GM23248 (cell line): ENCODE measurements around the gene KCTD8. TPM values are rescaled to one million over a fixed set of nuclear protein-coding genes. Genes with fewer than 3 reads are reported as not detected.

Experiments used
- DNase-seq: peaks from one replicate; pipeline ENCODE4 v3.0.0-alpha.2; 2015
- H2AFZ ChIP-seq: fragments of 200-600 bp; sonication (generic); 2 replicates; pipeline ENCODE4 v1.6.1; 2016; ENCODE audit warnings: antibody characterized with exemption
- H3F3A ChIP-seq: fragments of 200-600 bp; sonication (generic); 2 replicates; pipeline ENCODE4 v1.6.1; 2016; ENCODE audit warnings: mild to moderate bottlenecking, antibody characterized with exemption, mixed run types; ENCODE audit not compliant: insufficient read depth
- H3K27ac ChIP-seq: fragments of 200-600 bp; sonication (generic); 2 replicates; pipeline ENCODE4 v1.5.1; 2016; ENCODE audit warnings: mild to moderate bottlenecking
- H3K27me3 ChIP-seq: fragments of 200-600 bp; sonication (generic); replicated peaks from 2 replicates; pipeline ENCODE4 v1.6.1; 2016; ENCODE audit warnings: mild to moderate bottlenecking; ENCODE audit not compliant: insufficient read depth
- H3K36me3 ChIP-seq: fragments of 200-600 bp; sonication (generic); 2 replicates; pipeline ENCODE4 v1.6.1; 2016; ENCODE audit warnings: low read depth, mild to moderate bottlenecking
- H3K4me1 ChIP-seq: fragments of 200-600 bp; sonication (generic); 2 replicates; pipeline ENCODE4 v1.6.1; 2016; ENCODE audit warnings: mild to moderate bottlenecking; ENCODE audit not compliant: insufficient read depth
- H3K4me2 ChIP-seq: fragments of 200-600 bp; sonication (generic); one replicate; pipeline ENCODE4 v1.6.1; 2016; ENCODE audit warnings: mild to moderate bottlenecking; ENCODE audit not compliant: unreplicated experiment
- H3K4me3 ChIP-seq: fragments of 200-600 bp; sonication (generic); 2 replicates; pipeline ENCODE4 v1.5.1; 2016; ENCODE audit warnings: mild to moderate bottlenecking
- H3K79me2 ChIP-seq: fragments of 200-600 bp; sonication (generic); 2 replicates; pipeline ENCODE4 v1.6.1; 2016; ENCODE audit warnings: mild to moderate bottlenecking; ENCODE audit not compliant: insufficient read depth
- H3K9ac ChIP-seq: fragments of 200-600 bp; sonication (generic); 2 replicates; pipeline ENCODE4 v1.6.1; 2016; ENCODE audit warnings: mild to moderate bottlenecking
- H3K9me2 ChIP-seq: fragments of 200-600 bp; sonication (generic); 2 replicates; pipeline ENCODE4 v1.6.1; 2016; ENCODE audit warnings: mixed run types, mild to moderate bottlenecking, moderate library complexity; ENCODE audit not compliant: insufficient read depth
- H3K9me3 ChIP-seq: fragments of 200-600 bp; sonication (generic); one replicate; pipeline ENCODE4 v1.6.1; 2017; ENCODE audit warnings: low read depth
- H4K20me1 ChIP-seq: fragments of 200-600 bp; sonication (generic); 2 replicates; pipeline ENCODE4 v1.6.0; 2016; ENCODE audit not compliant: insufficient read depth
- EZH2 ChIP-seq: fragments of 200-600 bp; sonication (generic); IDR thresholded peaks from 2 replicates; pipeline ENCODE4 v1.6.1; 2018; ENCODE audit warnings: antibody characterized with exemption, mild to moderate bottlenecking; ENCODE audit not compliant: insufficient read depth, poor library complexity, severe bottlenecking
- EZH2phosphoT487 ChIP-seq: fragments of 200-600 bp; sonication (generic); IDR thresholded peaks from 2 replicates; pipeline ENCODE4 v1.6.1; 2018; ENCODE audit warnings: antibody characterized with exemption, moderate library complexity, mild to moderate bottlenecking, low read depth; ENCODE audit not compliant: insufficient read depth
- WGBS, 2 experiments: methylation state at CpG; one replicate each; pipeline ENCODE4 v1.1.6; 2015 to 2017; ENCODE audit warnings: low lambda C conversion rate in 2 of 2, low coverage in 1 of 2; ENCODE audit errors: missing lambda C conversion rate in 2 of 2; 5-methylcytosine and 5-hydroxymethylcytosine counted together
- in situ Hi-C: fragments of 300-500 bp; cut with MboI; formaldehyde crosslinking; loops from 2 replicates; pipeline ENCODE4 v1.15.0; 2020
- polyA plus RNA-seq: library from polyadenylated mRNA; unstranded; fragments of >200 nt; fragmentation: Nextera tagmentation; extraction: Ambion mirVana; gene quantifications from 2 replicates; pipeline ENCODE4 v1.2.1, GENCODE V29; 2016
- total RNA-seq: library from RNA; depleted of rRNA; stranded (reverse); fragments of >200 nt; shearing (Covaris generic); gene quantifications from 2 replicates; pipeline ENCODE4 v1.2.3, GENCODE V29; 2014

Gene KCTD8
- total and polyA plus RNA-seq, 2 experiments from 2014 or later, result not detected

DNA sequence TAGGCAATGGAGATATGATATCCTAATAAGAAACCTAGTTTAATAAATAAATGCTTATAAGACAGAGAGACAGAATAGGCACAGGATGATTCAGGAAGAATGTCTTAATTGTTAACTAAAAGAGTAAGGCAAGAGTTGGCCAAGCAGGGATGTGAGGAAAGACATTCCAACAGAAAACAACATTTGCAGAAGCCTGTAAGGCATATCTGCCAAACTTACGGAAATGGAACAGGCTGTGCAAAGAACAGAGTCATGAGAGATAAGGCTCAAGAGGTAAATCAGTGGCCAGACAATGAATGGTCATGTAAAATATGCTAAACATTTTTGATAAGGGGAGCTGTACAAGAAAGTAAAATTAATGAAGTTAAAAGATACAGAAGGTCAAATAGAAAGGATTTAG lies 134.9 kb downstream of the KCTD8 start:
- TF ChIP-seq EZH2 (no peak), EZH2phosphoT487 (no peak)
- Histone ChIP-seq H3K4me2 (no peak overlapping the region), H3K4me1 (no peaks in the 10 kb centered on the region), H3F3A (no peaks in the 10 kb centered on the region), H3K9me3 (no peaks in the 10 kb centered on the region), H3K9ac (no peak overlapping the region), H3K79me2 (no peaks in the 10 kb centered on the region), H3K9me2 (no peaks in the 10 kb centered on the region), H3K27ac (no peak overlapping the region), H3K27me3 (no peaks in the 10 kb centered on the region), H4K20me1 (no peaks in the 10 kb centered on the region), H2AFZ (no peak overlapping the region), H3K36me3 (no peaks in the 10 kb centered on the region), H3K4me3 (no peak overlapping the region)
- 39 to 63% methylated on average over 1 of the region's 1 CpG for WGBS, 2 experiments
- in situ Hi-C loops, result no loop called here
- DNase-seq, result no peak

DNA sequence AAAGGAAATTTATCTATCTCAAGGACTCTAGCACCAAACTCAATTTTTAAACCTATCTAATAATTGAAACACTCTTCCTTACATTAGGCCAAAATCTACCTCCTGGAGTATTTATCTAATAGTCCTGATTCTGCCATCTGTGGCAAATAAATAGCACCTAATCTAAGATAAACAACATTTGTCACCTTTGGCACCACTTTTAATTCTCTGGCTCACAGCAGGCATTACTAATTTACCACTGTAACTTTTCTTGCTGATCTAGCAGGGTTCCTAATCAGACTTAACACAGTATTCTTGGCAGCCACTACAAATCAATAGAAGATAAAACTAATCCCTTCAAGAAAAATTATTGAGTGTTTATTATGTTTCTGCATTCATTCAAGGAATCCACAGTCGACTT lies 161.1 kb downstream of the KCTD8 start:
- Histone ChIP-seq H2AFZ (no peak overlapping the region), H4K20me1 (no peaks in the 10 kb centered on the region), H3K79me2 (no peaks in the 10 kb centered on the region), H3K9ac (no peak overlapping the region), H3K4me3 (no peak overlapping the region), H3K36me3 (no peaks in the 10 kb centered on the region), H3K27me3 (no peaks in the 10 kb centered on the region), H3K9me2 (no peaks in the 10 kb centered on the region), H3F3A (no peaks in the 10 kb centered on the region), H3K9me3 (no peaks in the 10 kb centered on the region), H3K27ac (no peak overlapping the region), H3K4me1 (no peaks in the 10 kb centered on the region), H3K4me2 (no peak overlapping the region)
- in situ Hi-C loops, result no loop called here
- DNase-seq, result no peak
- 0% methylated on average over 1 of the region's 1 CpG for WGBS, 2 experiments
- no peak for TF ChIP-seq EZH2

DNA sequence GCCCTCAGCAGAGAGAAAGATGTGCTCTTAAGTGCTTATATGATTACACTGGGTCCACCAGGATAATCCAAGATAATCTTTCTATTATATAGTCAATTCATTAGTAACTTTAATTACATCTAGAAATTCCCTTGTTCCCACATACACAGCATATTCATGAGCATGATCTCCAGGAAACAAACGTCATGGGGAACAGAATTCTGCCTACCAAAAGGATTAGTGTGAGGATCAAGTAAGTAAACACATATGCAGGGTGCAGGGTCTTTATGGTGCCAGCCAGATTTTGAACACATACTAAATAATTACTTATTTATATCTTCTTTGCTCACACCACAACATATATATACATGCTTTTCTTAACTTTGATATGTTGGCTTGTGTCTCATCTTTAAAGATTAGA lies 169.1 kb downstream of the KCTD8 start:
- TF ChIP-seq EZH2phosphoT487, result no peak
- no peak for TF ChIP-seq EZH2
- Histone ChIP-seq H3K9me2 (no peaks in the 10 kb centered on the region), H3K79me2 (no peaks in the 10 kb centered on the region), H2AFZ (no peak overlapping the region), H3K4me2 (no peak overlapping the region), H3K27me3 (no peaks in the 10 kb centered on the region), H3F3A (no peaks in the 10 kb centered on the region), H3K9me3 (no peaks in the 10 kb centered on the region), H3K9ac (no peak overlapping the region), H3K36me3 (no peaks in the 10 kb centered on the region), H3K4me3 (no peak overlapping the region), H3K27ac (no peak overlapping the region), H4K20me1 (no peaks in the 10 kb centered on the region), H3K4me1 (no peaks in the 10 kb centered on the region)
- in situ Hi-C loops, result no loop called here
- DNase-seq, result no peak
- 0% methylated on average over 1 of the region's 1 CpG for WGBS, 2 experiments

DNA sequence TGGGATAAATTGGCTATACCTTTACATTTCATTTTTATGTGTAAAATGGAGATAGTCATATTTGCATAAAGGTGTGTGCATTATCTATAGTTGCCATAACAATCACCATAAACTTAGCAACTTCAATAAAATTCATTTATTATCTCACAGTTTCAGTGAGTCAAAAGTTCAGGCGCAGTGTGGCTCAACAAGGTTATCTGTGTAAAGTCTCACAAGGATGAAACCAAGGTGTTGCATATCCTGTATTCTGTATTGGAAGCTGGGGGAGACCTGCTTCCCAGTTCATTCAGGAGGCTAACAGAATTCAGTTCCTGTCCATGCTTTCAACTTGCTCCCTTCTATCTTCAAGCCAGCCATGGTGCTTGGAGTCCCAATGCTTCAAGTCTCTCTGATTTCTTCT lies 169.5 kb downstream of the KCTD8 start:
- Histone ChIP-seq H3K4me2 (no peak overlapping the region), H3K27ac (no peak overlapping the region), H3K9ac (no peak overlapping the region), H3F3A (no peaks in the 10 kb centered on the region), H3K27me3 (no peaks in the 10 kb centered on the region), H3K4me1 (no peaks in the 10 kb centered on the region), H2AFZ (no peak overlapping the region), H3K79me2 (no peaks in the 10 kb centered on the region), H4K20me1 (no peaks in the 10 kb centered on the region), H3K36me3 (no peaks in the 10 kb centered on the region), H3K9me3 (no peaks in the 10 kb centered on the region), H3K9me2 (no peaks in the 10 kb centered on the region), H3K4me3 (no peak overlapping the region)
- WGBS, 2 experiments, result 43 to 44% methylated on average over 1 of the region's 1 CpG
- DNase-seq, result no peak
- in situ Hi-C loops, result no loop called here
- no peak for TF ChIP-seq EZH2phosphoT487

DNA sequence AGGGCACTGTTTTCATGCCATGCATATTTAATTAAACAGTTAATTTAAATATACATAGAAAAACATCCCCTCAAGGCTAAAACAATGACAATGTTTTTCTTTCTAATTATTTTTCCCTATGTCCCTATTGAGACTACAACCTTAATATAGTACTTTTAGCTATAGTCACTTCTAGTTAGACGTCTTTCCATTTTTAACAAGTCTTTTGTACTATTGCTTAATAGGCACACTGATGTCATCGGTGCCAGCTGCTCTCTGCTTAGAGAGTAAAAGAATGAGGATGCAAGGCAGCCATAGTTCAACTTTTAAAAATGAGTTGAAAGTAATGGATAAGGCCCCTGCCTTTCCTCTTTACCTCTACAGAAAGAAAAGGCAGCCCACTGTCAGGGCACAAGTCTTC lies 191.1 kb downstream of the KCTD8 start:
- no peak overlapping the region for H3K4me3 ChIP-seq
- H3K4me1 ChIP-seq, result no peaks in the 10 kb centered on the region
- no peaks in the 10 kb centered on the region for H3K27me3 ChIP-seq
- no peak for DNase-seq
- no peak overlapping the region for H3K27ac ChIP-seq
- no peak overlapping the region for H3K4me2 ChIP-seq
- TF ChIP-seq EZH2, result no peak
- no peak for TF ChIP-seq EZH2phosphoT487
- H4K20me1 ChIP-seq, result no peaks in the 10 kb centered on the region
- no peaks in the 10 kb centered on the region for H3K9me2 ChIP-seq
- H3K9ac ChIP-seq, result no peak overlapping the region
- H2AFZ ChIP-seq, result no peak overlapping the region
- WGBS, 2 experiments, result 32 to 33% methylated on average over 2 of the region's 2 CpGs
- H3K79me2 ChIP-seq, result no peaks in the 10 kb centered on the region
- H3K9me3 ChIP-seq, result no peaks in the 10 kb centered on the region
- H3K36me3 ChIP-seq, result no peaks in the 10 kb centered on the region
- in situ Hi-C loops, result no loop called here
- no peaks in the 10 kb centered on the region for H3F3A ChIP-seq
